GM19397 (cell line): ENCODE results near the gene ZNF208.
"Not testable (repeated sequence)": the region's sequence is repeated elsewhere in the genome, so short reads cannot be mapped to it uniquely, and the experiment has no call there.

Experiments used
- ATAC-seq: cut with Tn5 transposase; IDR thresholded peaks from one replicate; pipeline ENCODE4 v1.9.1; 2021; ENCODE audit warnings: mild to moderate bottlenecking, moderate library complexity; ENCODE audit not compliant: unreplicated experiment

ZNF208 gene

GRCh38 chr19:22010437-22011143 lies at the start of gene ZNF208:
Gene ZNF208 (minus strand): TSS chr19:22010943. CDS start chr19:22010794, 149 bp downstream.
- not testable (repeated sequence) for ATAC-seq

GRCh38 chr19:22052644-22053013 lies 41.9 kb upstream of the ZNF208 start:
- ATAC-seq = peak; percentile 53

GRCh38 chr19:22041151-22041550 lies 30.4 kb upstream of the ZNF208 start:
- not testable (repeated sequence) for ATAC-seq

GRCh38 chr19:22030680-22031079 lies 19.9 kb upstream of the ZNF208 start:
- no peak for ATAC-seq

- no peak for ATAC-seq
These were observed 15.9 kb upstream of the ZNF208 start for GRCh38 chr19:22026687-22027086.

- not testable (repeated sequence) for ATAC-seq
These were observed 14.8 kb upstream of the ZNF208 start for GRCh38 chr19:22025539-22025938.

GRCh38 chr19:21970466-21970865 lies 40.3 kb downstream of the ZNF208 start:
- ATAC-seq = no peak

GRCh38 chr19:21947775-21948174 lies 63.0 kb downstream of the ZNF208 start:
- ATAC-seq = no peak

GRCh38 chr19:21940684-21941083 lies 70.1 kb downstream of the ZNF208 start:
- ATAC-seq = no peak

GRCh38 chr19:21934593-21934992 lies 76.2 kb downstream of the ZNF208 start:
- ATAC-seq = no peak

GRCh38 chr19:21934131-21934530 lies 76.6 kb downstream of the ZNF208 start:
- ATAC-seq = no peak

- ATAC-seq = no peak
These were observed 88.5 kb downstream of the ZNF208 start for GRCh38 chr19:21922276-21922675.

GRCh38 chr19:21921691-21922180 lies 89.0 kb downstream of the ZNF208 start:
- no peak for ATAC-seq

GRCh38 chr19:21915411-21915810 lies 95.3 kb downstream of the ZNF208 start:
- ATAC-seq = no peak

GRCh38 chr19:21912654-21913053 lies 98.1 kb downstream of the ZNF208 start:
- no peak for ATAC-seq

GRCh38 chr19:21910318-21910717 lies 100.4 kb downstream of the ZNF208 start:
- no peak for ATAC-seq

GRCh38 chr19:21908066-21908465 lies 102.7 kb downstream of the ZNF208 start:
- ATAC-seq = no peak

- no peak for ATAC-seq
These were observed 103.2 kb downstream of the ZNF208 start for GRCh38 chr19:21907516-21907915.

- ATAC-seq = no peak
These were observed 108.2 kb downstream of the ZNF208 start for GRCh38 chr19:21902571-21902970.

GRCh38 chr19:21901861-21902260 lies 108.9 kb downstream of the ZNF208 start:
- no peak for ATAC-seq

GRCh38 chr19:21900401-21900800 lies 110.3 kb downstream of the ZNF208 start:
- ATAC-seq = no peak

GRCh38 chr19:21891086-21891485 lies 119.7 kb downstream of the ZNF208 start:
- ATAC-seq = no peak

- not testable (repeated sequence) for ATAC-seq
These were observed 120.7 kb downstream of the ZNF208 start for GRCh38 chr19:21890017-21890416.
